Stimulated activated CD8-positive, alpha-beta memory T cell treated with anti-CD3 and anti-CD28 coated beads, Interleukin-4, amount 100 ng/mL, for 1 hour (primary cell): ENCODE results near the gene ABI3.
"Not testable (repeated sequence)": the region's sequence is repeated elsewhere in the genome, so short reads cannot be mapped to it uniquely, and the experiment has no call there.

Source experiments
- DNase-seq, 2 donors: peaks; one replicate each; pipeline ENCODE4 v3.0.0-alpha.2; 2020; ENCODE audit warnings: low read depth in 2 of 2, low spot score in 1 of 2

The ABI3 gene, protein sequence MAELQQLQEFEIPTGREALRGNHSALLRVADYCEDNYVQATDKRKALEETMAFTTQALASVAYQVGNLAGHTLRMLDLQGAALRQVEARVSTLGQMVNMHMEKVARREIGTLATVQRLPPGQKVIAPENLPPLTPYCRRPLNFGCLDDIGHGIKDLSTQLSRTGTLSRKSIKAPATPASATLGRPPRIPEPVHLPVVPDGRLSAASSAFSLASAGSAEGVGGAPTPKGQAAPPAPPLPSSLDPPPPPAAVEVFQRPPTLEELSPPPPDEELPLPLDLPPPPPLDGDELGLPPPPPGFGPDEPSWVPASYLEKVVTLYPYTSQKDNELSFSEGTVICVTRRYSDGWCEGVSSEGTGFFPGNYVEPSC

DNA sequence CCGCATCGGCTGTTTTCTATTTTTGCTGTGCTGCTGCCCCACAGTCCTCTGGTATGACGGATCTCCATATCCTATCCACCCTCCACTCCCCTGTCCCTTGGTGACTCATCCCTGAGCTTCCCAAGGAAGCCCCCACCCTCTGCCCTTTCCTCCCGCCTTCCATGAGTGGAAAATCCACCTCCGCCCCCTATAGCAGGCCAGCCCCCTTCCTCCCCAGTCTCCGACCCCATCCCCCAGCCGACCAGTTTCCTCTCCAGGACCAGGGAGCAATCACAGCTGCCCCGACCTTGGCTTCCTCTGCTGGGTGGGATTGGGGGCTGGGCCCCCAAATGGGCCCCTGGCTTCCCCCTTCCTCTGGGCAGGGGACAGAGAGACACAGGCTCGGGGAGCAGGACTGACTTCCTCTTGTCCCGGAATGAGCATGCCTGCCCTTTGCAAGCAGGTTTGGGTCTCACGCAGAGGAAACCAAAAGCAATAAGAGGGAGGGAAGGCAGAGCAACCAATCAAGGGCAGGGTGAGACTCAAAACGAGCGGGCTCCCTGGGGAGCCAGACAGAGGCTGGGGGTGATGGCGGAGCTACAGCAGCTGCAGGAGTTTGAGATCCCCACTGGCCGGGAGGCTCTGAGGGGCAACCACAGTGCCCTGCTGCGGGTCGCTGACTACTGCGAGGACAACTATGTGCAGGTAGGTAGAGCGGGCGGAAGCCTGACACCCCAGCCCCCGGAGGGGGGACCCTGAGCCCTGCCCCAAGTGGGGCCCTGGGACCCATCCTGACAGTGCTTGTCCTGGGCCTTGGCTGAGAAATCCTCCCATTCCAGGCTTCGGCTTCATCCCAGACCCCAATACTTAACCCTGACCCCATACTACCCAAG is at the start of gene ABI3, which contains the start of gene GNGT2:
ABI3 (plus strand) TSS at position 550 of the 872 bp plus-strand sequence; CDS start at position 568, 18 bp downstream.
GNGT2 (minus strand) TSS at position 417 of the 872 bp plus-strand sequence. CDS start 3,152 bp downstream, outside the sequence.
- DNase-seq: no peak

DNA sequence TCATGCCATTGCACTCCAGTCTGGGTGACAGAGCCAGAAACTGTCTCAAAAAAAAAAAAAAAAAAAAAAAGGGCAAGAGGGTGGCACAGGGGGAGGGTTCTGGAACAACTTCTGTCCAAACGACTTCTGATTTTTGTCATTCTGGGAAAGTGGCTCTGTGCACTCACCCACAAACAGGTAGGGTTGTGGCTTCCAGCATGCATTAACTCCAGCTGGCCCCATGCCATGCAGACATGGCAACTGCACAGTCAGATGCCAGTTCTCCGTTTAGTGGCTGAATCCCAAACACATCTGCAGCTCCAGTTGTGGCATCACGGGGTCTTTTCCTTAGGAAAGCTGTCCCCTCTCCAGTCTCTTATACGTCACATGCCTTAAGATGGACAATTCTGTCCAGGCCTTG is 47.6 kb upstream of the ABI3 start:
- DNase-seq: no peak

DNA sequence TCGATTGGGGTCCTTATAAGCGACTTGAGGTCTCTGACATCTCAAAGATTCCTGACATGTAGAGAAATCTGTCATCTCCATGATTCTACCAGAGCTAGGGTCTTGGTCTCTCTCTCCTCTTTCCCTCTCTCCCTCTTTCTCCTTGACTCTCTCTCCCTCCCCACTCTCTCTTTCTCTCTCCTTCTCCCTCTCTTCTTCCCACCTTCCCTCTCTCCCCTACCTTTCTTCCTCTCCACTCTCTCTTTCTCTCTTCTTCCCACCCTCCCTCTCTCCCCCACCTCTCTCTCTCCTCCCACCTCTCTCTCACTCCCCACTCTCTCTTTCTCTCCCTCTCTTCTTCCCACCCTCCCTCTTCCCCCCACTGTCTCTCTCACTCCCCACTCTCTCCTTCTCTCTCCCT is 45.4 kb upstream of the ABI3 start:
- DNase-seq: no peak

DNA sequence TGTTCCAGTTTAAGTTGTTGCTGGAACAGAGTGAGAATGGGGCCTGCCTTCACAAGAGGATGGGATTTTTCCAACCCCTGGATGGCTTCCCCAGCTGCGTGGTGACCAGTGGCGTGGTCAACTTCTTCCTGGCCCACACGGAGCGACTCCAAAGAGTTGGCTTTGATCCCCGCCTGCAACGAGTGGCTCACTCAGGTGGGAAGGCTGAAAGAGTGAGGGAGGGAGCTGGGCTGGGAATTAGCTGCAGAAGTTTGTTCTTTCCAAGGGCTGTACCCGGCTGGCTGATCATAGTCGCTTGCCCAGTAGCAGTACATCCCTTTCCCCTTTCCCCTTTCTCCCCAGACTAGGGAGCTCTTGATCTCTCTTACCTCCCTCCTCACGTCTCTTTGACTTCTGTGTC is 41.8 kb upstream of the ABI3 start:
- DNase-seq: no peak

DNA sequence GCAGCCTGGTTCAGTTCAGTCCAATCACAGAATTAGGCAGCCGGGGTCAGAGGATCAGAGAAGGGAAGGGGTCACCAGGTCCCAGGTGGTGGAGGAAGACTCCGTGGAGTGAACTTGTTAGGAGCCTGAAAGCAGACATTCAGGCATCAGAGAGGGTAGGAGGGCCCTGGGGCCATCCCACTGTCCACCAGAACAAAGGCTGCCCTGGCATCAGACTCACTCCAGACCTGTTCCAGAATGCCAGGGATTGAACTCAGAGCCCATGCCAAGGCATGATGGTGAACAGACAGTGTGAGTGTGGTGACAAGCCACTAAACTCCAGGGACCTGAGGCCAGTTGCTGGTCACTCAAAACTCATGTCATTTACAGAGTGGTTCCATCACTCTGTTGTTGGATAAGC is 40.3 kb upstream of the ABI3 start:
- no peak for DNase-seq

DNA sequence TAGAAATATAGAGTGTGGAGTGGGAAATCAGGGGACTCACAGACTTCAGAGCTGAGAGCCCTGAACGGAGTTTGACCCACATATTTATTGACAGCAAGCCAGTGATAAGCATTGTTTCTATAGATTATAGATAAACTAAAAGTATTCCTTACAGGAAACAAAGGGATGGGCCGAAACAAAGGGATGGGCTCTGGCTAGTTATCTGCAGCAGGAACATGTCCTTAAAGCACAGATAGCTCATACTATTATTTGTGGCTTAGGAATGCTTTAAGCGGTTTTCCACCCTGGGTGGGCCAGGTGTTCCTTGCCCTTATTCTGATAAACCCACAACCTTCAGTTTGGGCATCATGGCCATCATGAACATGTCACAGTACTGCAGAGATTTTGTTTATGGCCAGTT is 39.8 kb upstream of the ABI3 start:
- DNase-seq: not testable (repeated sequence)

DNA sequence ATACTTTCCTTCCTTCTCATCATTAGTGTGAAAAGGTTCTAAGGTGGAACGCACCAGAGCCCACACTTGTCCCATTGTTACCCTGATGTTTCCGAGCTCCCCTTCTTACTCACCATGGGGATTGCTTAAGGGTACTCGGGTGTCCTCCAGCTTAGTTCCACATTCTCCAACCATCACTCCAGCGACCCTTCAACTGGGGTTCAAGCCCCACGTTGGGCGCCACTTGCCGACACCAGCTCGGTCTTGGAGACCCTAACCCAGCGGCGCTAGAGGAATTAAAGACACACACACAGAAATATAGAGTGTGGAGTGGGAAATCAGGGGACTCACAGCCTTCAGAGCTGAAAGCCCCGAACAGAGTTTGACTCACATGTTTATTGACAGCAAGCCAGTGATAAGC is 34.5 kb upstream of the ABI3 start:
- not testable (repeated sequence) for DNase-seq

DNA sequence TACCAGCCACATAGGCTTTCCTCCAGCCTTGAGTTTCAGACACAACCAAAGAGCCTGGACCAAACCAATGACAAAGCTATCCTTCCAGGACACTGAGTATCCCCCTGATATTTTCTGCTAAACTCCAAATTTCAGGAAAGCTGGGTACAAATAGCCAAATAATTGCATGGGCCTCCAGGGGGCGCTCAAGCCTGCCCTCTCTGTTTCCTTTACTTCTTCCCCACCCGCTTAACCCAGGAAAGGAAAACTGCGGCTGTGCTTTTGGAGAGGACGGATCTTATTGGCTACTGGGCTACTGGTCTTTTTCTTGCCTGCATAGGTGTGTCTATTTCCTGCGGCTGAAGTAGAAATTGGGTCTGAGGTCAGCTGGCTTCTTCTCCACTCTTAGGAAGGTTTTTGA is 30.2 kb upstream of the ABI3 start:
- DNase-seq: peak; percentile 33 to 53

DNA sequence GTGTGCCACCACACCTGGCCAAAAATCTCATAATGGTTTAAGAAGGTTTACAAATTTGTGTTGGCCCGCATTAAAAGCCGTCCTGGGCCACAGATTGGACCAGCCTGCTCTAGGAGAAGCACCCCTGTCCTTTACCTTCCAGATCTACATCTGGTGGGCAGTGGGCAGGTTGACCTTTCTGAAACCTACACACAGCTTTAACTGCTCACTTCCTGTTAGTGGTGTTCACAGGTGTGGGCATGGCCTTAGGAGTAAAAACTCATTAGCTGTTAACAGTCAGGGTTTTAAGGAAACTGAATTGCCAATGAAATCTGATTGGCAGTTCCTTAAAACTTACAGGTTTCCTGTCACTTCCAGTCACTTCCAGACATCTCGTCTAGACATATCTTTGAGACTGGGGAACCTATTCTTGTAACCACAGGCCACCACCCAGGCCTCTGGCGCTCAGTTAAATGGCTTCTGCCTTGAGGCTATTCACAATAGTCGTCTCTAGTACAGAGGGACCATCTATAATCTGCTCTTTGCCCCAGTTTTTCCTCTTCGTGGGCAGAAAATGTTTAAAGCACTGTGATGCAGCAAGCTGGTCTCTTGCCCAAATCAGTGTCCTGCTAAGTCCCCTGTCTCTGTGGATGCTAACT is 29.4 kb upstream of the ABI3 start:
- DNase-seq: no peak

DNA sequence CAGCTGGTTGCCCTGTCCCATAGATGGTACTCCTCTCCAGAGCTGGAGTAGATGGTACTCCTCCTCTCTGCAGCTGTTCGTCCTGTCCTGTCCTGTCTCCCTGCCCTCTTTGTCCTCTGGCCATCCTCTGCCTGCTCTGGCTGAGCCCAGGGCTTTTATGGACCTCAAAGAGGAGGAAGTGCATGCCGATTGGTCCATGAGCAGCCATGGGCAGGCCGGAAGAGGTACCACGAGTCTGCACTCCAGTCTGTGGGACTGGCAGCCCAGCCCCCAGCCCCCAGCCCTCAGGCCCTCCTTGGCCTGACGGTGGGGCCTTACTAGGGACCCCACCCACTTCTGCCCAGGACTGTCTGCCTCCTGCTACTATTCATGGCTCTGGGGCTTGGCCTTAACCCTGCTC is 27.2 kb upstream of the ABI3 start:
- no peak for DNase-seq

DNA sequence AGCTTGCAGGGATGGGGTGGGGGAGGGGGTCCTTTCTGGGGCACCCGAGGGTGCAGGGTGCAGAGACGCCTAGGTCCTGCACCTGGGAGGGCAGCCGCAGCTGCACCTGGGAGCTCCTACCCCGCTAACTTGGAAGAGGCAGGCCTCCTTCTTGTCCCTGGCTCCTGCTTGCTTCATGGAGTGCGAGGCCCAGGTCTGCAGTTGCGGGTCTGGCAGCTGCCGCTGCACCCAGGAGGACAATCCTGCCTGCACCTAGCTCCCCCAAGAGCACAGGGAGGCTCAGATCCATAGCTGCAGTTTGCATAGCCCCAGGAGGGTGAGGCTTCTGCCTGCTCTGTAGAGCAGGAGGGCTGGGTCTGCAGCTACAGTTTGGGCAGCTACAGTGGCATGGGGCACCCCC is 26.7 kb upstream of the ABI3 start:
- DNase-seq: no peak

DNA sequence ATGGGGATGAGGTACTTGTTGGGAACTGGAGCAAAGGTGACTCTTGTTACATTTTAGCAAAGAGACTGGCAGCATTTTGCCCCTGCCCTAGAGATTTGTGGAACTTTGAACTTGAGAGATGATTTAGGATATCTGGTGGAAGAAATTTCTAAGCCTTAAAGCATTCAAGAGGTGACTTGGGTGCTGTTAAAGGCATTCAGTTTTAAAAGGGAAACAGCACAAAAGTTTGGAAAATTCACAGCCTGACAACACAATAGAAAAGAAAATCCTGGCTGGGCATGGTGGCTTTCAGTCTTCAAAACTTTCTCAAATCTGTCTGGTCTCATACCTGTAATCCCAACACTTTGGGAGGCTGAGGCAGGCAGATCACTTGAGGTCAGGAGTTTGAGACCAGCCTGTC is 26.0 kb upstream of the ABI3 start:
- not testable (repeated sequence) for DNase-seq

DNA sequence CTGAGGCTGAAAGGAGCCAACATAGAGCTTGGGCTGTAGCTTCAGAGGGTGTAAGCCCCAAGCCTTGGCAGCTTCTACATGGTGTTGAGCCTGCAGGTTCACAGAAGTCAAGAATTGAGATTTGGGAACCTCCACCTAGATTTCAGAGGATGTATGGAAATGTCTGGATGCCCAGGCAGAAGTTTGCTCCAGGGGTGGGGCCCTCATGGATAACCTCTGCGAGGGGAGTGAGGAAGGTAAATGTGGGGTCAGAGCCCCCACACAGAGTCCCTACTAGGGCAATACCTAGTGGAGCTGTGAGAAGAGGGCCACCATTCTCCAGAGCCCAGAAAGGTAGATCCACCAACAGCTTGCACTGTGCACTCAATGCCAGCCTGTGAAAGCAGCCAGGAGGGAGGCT is 25.1 kb upstream of the ABI3 start:
- not testable (repeated sequence) for DNase-seq

DNA sequence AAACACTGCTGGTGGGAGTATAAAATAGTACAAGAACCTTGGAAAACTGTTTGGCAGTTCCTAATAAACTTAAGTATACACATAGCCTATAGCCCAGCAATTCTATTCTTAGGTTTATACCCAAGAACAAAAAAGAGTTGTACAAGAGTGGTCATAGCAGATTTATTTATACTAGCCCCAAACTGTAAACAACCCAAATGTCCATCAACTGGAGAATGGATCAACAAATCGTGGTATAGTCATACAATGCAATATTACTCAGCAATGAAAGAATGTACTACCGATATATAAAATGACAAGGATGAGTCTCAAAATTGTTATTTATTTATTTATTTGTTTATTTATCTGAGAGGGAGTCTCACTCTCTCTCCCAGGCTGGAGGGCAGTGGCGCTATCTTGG is 23.2 kb upstream of the ABI3 start:
- no peak for DNase-seq

DNA sequence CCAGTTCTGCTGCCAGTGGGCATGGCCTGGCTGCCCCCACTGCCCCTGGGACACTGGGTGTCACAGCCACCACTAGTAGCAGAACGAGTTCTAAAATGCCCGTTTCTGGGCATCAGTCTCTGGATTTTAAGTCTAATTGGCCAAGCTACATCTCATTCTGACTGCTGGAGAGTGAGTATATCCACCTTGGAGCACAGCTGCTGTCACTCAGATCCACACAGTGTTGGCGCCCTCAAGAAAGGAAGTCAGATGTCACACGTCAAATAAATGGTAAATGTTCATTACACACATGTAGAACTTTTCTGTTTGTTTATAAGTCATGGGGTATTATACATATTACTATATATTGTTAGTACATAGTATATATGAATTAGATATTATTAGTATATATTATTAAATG is 19.6 kb upstream of the ABI3 start:
- DNase-seq: no peak

DNA sequence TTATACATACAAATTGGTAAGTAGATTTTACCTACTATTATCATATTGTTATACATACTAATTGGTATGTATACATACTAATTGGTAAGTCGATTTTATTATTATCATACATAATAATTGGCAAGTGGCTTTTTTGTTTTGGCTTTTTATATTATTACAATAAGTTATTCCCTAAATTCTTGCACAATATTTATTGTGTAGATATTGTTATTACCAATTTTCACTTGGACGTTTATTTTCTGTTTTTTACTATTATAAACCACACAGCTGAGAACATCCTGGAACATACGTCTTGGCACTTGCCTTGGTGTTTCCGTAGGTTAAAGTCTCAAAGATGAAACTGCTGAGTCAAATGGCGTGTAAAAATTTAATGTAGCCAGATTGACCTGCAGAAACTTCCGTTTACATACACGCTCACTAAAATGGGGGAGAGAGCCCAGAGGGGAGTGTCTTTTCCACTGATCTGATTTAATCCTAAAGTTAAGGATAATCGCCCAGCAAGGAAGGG is 19.0 kb upstream of the ABI3 start:
- no peak for DNase-seq

DNA sequence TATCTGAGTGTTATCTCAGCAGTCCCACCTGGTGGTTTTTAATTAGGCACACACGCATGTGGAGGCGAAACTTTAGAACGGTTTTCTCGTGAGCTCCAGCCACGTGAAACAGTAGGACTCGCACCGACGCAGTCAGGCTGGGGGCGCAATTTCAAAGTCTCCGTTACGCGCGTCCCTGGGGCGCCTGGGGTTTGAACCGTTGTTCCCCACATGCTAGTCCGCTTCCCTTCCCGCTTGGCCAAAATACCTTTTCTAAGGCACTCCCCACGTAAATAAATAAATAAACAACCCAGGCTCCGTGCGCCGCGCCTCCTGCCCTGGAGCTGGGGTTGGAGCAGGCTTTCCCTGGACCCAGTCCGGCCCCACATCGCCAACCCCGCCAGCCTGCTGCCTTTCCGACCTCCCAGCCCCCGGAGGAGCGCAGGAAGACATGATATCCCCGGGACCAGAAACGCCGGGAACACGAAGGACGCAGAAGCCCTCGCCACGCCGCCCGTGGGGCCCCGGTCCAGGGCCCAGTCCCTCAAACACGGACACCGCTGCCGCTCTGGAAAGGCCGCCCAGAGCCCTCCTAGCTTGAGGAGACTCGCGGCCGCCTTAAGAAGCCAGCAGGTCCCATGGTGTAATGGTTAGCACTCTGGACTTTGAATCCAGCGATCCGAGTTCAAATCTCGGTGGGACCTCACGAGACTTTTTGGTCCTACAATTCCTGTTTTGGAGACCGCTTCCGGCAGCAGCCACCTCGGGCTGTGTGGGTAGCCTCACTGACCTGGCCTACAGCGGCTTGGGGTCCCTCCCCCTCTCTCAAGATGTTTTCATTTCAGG is 18.4 kb upstream of the ABI3 start:
- DNase-seq: peak; percentile 90 to 91

DNA sequence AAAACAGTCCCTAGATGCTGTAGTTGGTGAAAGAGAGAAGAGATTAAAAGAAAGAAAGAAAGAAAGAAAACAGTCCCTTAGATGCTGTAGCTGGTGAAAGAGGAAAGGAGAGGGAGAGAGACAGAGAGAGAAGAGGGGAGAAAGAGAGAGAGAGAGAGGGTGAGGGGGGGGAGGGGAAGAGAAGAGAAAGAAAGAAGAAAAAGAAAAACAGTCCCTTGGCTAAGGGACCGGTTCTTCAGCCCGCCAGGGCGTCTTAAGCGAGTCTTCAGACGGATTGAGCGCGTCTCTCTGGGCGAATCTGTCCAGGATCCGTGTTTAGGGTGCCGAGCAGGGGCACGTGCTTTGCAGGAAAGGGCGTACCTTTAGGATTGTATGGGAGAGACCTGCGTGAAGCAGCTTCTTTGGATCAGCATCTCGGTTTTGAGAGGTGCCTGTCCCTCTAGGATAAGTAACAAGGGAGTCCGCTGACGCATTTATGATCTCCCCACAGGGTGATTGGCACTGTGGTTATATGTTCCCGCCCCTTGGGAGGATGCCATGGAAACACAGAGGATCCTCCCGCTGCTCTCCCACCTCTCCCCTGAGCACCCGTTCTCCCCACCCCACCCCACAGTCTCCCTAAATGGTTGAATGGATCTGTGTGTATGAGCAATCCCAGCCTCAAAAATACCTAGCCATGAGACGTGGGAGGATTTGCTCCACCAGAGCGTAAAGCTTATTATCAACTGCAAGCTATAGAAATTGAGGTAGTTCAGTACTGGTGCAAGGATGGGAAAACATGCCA is 16.8 kb upstream of the ABI3 start:
- DNase-seq: no peak

DNA sequence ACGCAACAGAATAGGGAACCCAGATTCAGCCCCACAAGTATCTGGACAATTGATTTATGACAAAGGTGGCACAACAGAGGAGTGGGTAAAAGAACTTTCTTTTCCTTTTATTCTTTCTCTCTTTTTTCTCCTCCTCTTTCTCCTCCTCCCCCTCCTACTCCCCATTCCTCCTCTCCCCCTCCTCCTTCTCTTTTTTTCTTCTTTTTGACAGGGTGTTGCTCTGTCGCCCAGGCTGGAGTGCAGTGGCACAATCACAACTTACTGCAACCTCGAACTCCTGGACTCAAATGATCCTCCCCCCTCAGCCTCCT is 16.3 kb upstream of the ABI3 start:
- no peak for DNase-seq

DNA sequence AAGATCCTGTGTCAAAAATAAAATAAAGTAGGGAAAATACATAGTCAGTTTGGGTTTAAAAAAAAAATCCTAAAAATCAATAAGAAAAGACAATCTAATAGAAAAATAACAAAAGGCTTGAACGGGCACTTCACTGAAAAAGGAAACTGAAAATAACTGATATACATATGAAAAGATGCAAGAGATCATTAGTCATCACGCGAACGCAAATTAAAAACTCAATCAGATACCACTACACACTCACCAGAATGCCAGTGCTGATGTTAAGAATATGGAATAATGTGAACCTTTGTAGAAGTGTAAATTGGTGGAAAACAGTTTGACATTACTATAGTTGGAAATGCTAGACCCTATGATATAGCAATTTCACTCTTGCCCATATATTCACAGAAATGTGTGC is 14.8 kb upstream of the ABI3 start:
- DNase-seq: no peak
